Calu3 (cell line): ENCODE data around the gene ITPR2. TPM values are rescaled to one million over a fixed set of nuclear protein-coding genes. Genes with fewer than 3 reads are reported as not detected.

ENCODE experiments used
- BruUV-seq: library from RNA; stranded (reverse); fragments of 400-500 nt; replicated peaks from 2 replicates; lab custom pipeline; 2021; lab: Mats Ljungman, UMichigan
- CTCF ChIA-PET: fragments of 300-600 bp; sonication (Branson Sonifier 250); formaldehyde crosslinking; loops from one replicate; lab custom pipeline; 2022; ENCODE audit warnings: antibody characterized with exemption; lab: Charles Lee
- DNase-seq: peaks from one replicate; pipeline ENCODE4 v3.0.0; 2022
- H3K27ac Mint-ChIP-seq: one replicate; pipeline ENCODE4 v1.8.0; 2022; ENCODE audit warnings: mixed read lengths; ENCODE audit not compliant: unreplicated experiment
- H3K27me3 Mint-ChIP-seq: one replicate; pipeline ENCODE4 v1.8.0; 2022; ENCODE audit warnings: mixed read lengths; ENCODE audit not compliant: unreplicated experiment
- H3K36me3 Mint-ChIP-seq: one replicate; pipeline ENCODE4 v1.8.0; 2022; ENCODE audit warnings: mild to moderate bottlenecking, moderate library complexity, mixed read lengths; ENCODE audit not compliant: insufficient read depth, unreplicated experiment
- H3K4me1 Mint-ChIP-seq: one replicate; pipeline ENCODE4 v1.8.0; 2022; ENCODE audit warnings: mild to moderate bottlenecking, low read depth, mixed read lengths; ENCODE audit not compliant: unreplicated experiment
- H3K4me3 Mint-ChIP-seq: one replicate; pipeline ENCODE4 v1.8.0; 2022; ENCODE audit warnings: mild to moderate bottlenecking, low read depth, moderate library complexity, mixed read lengths; ENCODE audit not compliant: unreplicated experiment
- H3K9me3 Mint-ChIP-seq: one replicate; pipeline ENCODE4 v1.8.0; 2022; ENCODE audit warnings: low read depth, mixed read lengths; ENCODE audit not compliant: unreplicated experiment
- intact Hi-C: fragments of 100-400 bp; cut with micrococcal nuclease; formaldehyde crosslinking; loops from one replicate; pipeline ENCODE4 v1.10.0; 2022; ENCODE audit not compliant: unreplicated experiment
- total RNA-seq: library from RNA; stranded (reverse); gene quantifications from 2 replicates; pipeline ENCODE4 v1.2.3, GENCODE V29; 2022
- TF ChIP-seq, protein P1 (sequence below): fragments of 200-600 bp; IDR thresholded peaks from one replicate; pipeline ENCODE4 v1.8.0; 2022; ENCODE audit warnings: antibody characterized with exemption; ENCODE audit not compliant: unreplicated experiment

The ITPR2 gene
- total RNA-seq, 1 experiment from 2014 or later = 2.5 TPM

DNA sequence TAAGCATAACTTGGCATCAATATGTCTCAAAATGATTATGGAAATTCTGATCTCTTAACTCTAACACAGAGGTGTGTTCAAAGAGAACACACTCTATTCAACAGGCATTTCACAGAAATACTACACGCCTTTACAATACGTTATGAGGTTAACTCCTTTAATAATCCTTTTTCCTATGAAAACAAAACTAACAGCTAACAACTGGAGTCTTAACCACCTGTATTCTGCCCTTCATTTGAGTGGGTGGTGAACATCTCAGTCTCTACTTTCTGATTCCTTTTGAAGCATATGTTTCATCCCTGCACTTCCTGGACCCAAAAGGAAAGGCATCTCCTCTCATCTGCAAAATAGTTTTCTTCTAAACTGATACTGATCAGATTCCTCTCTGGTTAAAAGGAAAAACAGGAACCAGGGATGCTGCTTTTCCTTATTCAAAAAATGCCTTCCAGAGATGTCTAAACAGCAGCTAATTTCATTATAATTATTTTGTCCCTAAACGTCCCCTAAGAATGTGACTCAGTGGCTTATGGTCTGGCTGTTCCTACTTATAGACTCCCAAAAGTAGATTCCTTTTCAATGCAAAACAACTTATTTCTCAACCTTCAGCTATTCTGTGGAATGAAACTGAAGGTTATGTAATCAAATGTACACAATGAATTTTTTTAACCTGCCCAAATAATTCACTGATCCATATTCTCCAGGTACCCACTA is 24.1 kb downstream of the ITPR2 start:
- Mint-ChIP-seq H3K4me1 (no peaks in the 10 kb centered on the region), H3K27me3 (peaks cover 23% of the 10 kb centered on the region), H3K9me3 (no peaks in the 10 kb centered on the region), H3K36me3 (no peaks in the 10 kb centered on the region), H3K4me3 (no peak overlapping the region), H3K27ac (no peak overlapping the region)
- TF ChIP-seq, protein P1, sequence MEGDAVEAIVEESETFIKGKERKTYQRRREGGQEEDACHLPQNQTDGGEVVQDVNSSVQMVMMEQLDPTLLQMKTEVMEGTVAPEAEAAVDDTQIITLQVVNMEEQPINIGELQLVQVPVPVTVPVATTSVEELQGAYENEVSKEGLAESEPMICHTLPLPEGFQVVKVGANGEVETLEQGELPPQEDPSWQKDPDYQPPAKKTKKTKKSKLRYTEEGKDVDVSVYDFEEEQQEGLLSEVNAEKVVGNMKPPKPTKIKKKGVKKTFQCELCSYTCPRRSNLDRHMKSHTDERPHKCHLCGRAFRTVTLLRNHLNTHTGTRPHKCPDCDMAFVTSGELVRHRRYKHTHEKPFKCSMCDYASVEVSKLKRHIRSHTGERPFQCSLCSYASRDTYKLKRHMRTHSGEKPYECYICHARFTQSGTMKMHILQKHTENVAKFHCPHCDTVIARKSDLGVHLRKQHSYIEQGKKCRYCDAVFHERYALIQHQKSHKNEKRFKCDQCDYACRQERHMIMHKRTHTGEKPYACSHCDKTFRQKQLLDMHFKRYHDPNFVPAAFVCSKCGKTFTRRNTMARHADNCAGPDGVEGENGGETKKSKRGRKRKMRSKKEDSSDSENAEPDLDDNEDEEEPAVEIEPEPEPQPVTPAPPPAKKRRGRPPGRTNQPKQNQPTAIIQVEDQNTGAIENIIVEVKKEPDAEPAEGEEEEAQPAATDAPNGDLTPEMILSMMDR = no peak
- no peak for DNase-seq
- no TSS peak for BruUV-seq
- CTCF ChIA-PET = no interaction called here
- intact Hi-C loops = no loop called here

DNA sequence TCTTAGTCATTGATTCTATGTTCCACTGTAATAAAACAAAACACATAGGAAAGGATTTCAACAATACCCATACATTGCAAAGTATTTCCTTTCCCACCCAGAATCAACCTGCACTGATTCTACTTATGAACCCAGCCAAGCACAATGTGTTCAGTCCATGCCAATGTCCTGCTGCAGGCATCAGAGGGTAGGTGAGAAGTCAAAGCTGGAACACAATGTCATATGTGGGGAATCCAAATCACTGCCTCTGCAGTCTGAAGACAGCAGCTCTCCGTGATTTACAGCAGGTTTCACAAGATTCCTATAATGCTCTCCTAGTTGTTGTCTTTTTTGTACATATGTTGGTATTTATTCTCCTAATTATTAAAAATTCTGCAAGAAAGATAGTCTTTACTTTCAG is 25.7 kb downstream of the ITPR2 start:
- TF ChIP-seq, protein P1 = no peak
- DNase-seq = no peak
- H3K27me3 Mint-ChIP-seq = peaks cover 23% of the 10 kb centered on the region
- H3K27ac Mint-ChIP-seq = no peak overlapping the region
- intact Hi-C loops = no loop called here
- CTCF ChIA-PET = no interaction called here
- BruUV-seq = no TSS peak
- no peaks in the 10 kb centered on the region for H3K4me1 Mint-ChIP-seq
- H3K36me3 Mint-ChIP-seq = no peaks in the 10 kb centered on the region
- no peaks in the 10 kb centered on the region for H3K9me3 Mint-ChIP-seq
- H3K4me3 Mint-ChIP-seq = no peak overlapping the region

- Mint-ChIP-seq H3K27ac (no peak overlapping the region), H3K27me3 (peaks cover 23% of the 10 kb centered on the region), H3K4me1 (no peaks in the 10 kb centered on the region), H3K36me3 (no peaks in the 10 kb centered on the region), H3K9me3 (no peaks in the 10 kb centered on the region), H3K4me3 (no peak overlapping the region)
- TF ChIP-seq, protein P1 = no peak
- intact Hi-C loops = no loop called here
- BruUV-seq = no TSS peak
- DNase-seq = no peak
- CTCF ChIA-PET = no interaction called here
Observed at GRCh38 chr12:26806556-26806955, 26.4 kb downstream of the ITPR2 start.

- H3K4me3 Mint-ChIP-seq = no peak overlapping the region
- no peaks in the 10 kb centered on the region for H3K4me1 Mint-ChIP-seq
- H3K36me3 Mint-ChIP-seq = no peaks in the 10 kb centered on the region
- no peak overlapping the region for H3K27ac Mint-ChIP-seq
- CTCF ChIA-PET = no interaction called here
- H3K9me3 Mint-ChIP-seq = no peaks in the 10 kb centered on the region
- intact Hi-C loops = no loop called here
- BruUV-seq = no TSS peak
- TF ChIP-seq, protein P1 = no peak
- peaks cover 23% of the 10 kb centered on the region for H3K27me3 Mint-ChIP-seq
- no peak for DNase-seq
Observed at GRCh38 chr12:26805401-26805971, 27.5 kb downstream of the ITPR2 start.
